ENCODE results near the gene TPSD1. TPM values are rescaled to one million over a fixed set of nuclear protein-coding genes. Genes with fewer than 3 reads are reported as not detected.

Gene TPSD1
- polyA plus RNA-seq, 2 of the 4 experiments (the other 2 are of a cell fraction): not detected

DNA sequence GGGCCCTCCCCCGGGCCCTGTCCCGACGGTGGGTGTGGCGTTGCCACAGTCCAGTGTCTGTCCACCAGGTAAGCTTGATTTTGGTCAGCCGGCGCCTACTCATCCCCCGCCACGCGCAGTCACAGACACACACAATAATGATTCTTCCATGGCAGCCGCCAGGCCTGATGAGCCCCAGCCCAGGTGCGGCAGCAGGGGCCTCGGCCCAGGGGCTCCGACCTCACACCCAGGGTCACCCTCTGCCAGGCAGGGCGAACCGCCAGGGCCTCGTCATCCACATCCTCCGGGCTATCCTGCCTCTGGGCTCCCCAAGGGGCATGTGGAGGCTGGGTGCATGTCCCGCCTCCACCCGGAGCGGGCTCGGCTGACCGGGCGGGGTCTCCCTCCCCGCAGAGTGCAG is 38.3 kb upstream of the TPSD1 start:
- POLR2A ChIA-PET: no interaction called here
- Histone ChIP-seq H3K27ac (no peak overlapping the region), H3K4me3 (no peak overlapping the region), H3K4me1 (peaks cover 6% of the 10 kb centered on the region; the same call in 1 of the 3 replicates), H3K4me2 (no peak overlapping the region), H3K9me3 (no peaks in the 10 kb centered on the region)
- WGBS (ENCODE audit: missing lambda C conversion rate): 98% methylated on average over 9 of the region's 24 CpGs
- FAIRE-seq (no peak), DNase-seq (ENCODE audit: low read depth in 1 of 2, low spot score in 1 of 2) (no peak), ATAC-seq (no peak)
- TF ChIP-seq GATA3 (IDR thresholded peaks at IDR 0.05; ENCODE audit: borderline replicate concordance) (no peak), POLR2A (IDR thresholded peaks at IDR 0.05; ENCODE audit: low read length) (no peak), RFX5 (IDR thresholded peaks at IDR 0.05) (no peak), ZNF302 (CRISPR knock-in tag; IDR thresholded peaks at IDR 0.05) (no peak), BHLHE40 (IDR thresholded peaks at IDR 0.05; ENCODE audit: low read depth, low read length) (no peak), SMC3 (IDR thresholded peaks at IDR 0.05) (no peak)
- TF ChIP-seq, protein P1, sequence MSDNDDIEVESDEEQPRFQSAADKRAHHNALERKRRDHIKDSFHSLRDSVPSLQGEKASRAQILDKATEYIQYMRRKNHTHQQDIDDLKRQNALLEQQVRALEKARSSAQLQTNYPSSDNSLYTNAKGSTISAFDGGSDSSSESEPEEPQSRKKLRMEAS (IDR thresholded peaks at IDR 0.05): no peak
- TF ChIP-seq, protein P2, sequence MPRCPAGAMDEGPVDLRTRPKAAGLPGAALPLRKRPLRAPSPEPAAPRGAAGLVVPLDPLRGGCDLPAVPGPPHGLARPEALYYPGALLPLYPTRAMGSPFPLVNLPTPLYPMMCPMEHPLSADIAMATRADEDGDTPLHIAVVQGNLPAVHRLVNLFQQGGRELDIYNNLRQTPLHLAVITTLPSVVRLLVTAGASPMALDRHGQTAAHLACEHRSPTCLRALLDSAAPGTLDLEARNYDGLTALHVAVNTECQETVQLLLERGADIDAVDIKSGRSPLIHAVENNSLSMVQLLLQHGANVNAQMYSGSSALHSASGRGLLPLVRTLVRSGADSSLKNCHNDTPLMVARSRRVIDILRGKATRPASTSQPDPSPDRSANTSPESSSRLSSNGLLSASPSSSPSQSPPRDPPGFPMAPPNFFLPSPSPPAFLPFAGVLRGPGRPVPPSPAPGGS (IDR thresholded peaks at IDR 0.05): no peak
- TF ChIP-seq, protein P3, sequence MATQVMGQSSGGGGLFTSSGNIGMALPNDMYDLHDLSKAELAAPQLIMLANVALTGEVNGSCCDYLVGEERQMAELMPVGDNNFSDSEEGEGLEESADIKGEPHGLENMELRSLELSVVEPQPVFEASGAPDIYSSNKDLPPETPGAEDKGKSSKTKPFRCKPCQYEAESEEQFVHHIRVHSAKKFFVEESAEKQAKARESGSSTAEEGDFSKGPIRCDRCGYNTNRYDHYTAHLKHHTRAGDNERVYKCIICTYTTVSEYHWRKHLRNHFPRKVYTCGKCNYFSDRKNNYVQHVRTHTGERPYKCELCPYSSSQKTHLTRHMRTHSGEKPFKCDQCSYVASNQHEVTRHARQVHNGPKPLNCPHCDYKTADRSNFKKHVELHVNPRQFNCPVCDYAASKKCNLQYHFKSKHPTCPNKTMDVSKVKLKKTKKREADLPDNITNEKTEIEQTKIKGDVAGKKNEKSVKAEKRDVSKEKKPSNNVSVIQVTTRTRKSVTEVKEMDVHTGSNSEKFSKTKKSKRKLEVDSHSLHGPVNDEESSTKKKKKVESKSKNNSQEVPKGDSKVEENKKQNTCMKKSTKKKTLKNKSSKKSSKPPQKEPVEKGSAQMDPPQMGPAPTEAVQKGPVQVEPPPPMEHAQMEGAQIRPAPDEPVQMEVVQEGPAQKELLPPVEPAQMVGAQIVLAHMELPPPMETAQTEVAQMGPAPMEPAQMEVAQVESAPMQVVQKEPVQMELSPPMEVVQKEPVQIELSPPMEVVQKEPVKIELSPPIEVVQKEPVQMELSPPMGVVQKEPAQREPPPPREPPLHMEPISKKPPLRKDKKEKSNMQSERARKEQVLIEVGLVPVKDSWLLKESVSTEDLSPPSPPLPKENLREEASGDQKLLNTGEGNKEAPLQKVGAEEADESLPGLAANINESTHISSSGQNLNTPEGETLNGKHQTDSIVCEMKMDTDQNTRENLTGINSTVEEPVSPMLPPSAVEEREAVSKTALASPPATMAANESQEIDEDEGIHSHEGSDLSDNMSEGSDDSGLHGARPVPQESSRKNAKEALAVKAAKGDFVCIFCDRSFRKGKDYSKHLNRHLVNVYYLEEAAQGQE (IDR thresholded peaks at IDR 0.05): no peak
- TF ChIP-seq, protein P4, sequence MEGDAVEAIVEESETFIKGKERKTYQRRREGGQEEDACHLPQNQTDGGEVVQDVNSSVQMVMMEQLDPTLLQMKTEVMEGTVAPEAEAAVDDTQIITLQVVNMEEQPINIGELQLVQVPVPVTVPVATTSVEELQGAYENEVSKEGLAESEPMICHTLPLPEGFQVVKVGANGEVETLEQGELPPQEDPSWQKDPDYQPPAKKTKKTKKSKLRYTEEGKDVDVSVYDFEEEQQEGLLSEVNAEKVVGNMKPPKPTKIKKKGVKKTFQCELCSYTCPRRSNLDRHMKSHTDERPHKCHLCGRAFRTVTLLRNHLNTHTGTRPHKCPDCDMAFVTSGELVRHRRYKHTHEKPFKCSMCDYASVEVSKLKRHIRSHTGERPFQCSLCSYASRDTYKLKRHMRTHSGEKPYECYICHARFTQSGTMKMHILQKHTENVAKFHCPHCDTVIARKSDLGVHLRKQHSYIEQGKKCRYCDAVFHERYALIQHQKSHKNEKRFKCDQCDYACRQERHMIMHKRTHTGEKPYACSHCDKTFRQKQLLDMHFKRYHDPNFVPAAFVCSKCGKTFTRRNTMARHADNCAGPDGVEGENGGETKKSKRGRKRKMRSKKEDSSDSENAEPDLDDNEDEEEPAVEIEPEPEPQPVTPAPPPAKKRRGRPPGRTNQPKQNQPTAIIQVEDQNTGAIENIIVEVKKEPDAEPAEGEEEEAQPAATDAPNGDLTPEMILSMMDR (IDR thresholded peaks at IDR 0.05): no peak
- CTCF ChIA-PET: interaction anchor here (1.0 to 1.6 kb wide), 2 partner anchors 12 to 24 kb away, joined by 4 read pairs; no protein-coding TSS in a partner anchor

DNA sequence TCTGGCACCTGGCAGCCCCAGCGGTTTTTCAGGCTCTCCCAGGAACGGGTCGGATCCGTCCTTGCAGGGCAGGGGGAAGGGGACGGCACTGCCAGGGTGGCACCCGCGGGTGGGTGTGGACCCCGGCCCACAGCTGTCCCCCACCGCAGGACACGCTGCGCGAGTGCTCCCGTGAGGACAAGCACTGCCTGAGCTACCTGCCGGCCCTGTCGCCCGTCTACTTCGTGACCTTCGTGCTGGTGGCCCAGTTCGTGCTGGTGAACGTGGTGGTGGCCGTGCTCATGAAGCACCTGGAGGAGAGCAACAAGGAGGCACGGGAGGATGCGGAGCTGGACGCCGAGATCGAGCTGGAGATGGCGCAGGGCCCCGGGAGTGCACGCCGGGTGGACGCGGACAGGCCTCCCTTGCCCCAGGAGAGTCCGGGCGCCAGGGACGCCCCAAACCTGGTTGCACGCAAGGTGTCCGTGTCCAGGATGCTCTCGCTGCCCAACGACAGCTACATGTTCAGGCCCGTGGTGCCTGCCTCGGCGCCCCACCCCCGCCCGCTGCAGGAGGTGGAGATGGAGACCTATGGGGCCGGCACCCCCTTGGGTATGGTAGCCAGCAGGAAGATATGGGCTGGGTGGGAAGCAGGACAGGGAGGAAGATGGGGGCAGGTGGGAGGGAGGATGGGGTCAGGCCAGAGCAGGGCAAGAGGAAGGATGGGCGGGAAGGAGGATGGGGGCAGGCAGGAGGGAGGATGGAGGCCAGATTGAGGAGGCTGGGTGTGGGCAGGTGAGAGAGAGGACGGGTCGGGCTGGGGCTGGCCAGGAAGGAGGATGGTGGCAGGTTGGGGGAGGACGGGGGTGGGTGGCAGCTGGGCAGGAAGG is 37.6 kb upstream of the TPSD1 start:
- H3K4me2 ChIP-seq: no peak overlapping the region
- POLR2A ChIA-PET: no interaction called here
- H3K4me3 ChIP-seq: no peak overlapping the region
- ATAC-seq (no peak), DNase-seq (ENCODE audit: low read depth in 1 of 2, low spot score in 1 of 2) (no peak), FAIRE-seq (no peak)
- WGBS (ENCODE audit: missing lambda C conversion rate): 91% methylated on average over 34 of the region's 49 CpGs
- CTCF ChIA-PET: interaction anchor here (0.6 to 1.6 kb wide), 3 partner anchors 13 to 173 kb away, joined by 3 to 4 read pairs (median 4); no protein-coding TSS in a partner anchor
- no peak for TF ChIP-seq BHLHE40 (IDR thresholded peaks at IDR 0.05; ENCODE audit: low read depth, low read length)
- TF ChIP-seq MYC (IDR thresholded peaks at IDR 0.05; ENCODE audit: borderline replicate concordance, low read length): no peak
- TF ChIP-seq RNF2 (IDR thresholded peaks at IDR 0.05; ENCODE audit: borderline replicate concordance, low read depth): no peak
- TF ChIP-seq, protein P5, sequence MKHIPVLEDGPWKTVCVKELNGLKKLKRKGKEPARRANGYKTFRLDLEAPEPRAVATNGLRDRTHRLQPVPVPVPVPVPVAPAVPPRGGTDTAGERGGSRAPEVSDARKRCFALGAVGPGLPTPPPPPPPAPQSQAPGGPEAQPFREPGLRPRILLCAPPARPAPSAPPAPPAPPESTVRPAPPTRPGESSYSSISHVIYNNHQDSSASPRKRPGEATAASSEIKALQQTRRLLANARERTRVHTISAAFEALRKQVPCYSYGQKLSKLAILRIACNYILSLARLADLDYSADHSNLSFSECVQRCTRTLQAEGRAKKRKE (CRISPR knock-in tag; IDR thresholded peaks at IDR 0.05; ENCODE audit: low read depth): no peak
- no peak for TF ChIP-seq MAFK (IDR thresholded peaks at IDR 0.05; ENCODE audit: partially characterized antibody)
- TF ChIP-seq PHF8 (IDR thresholded peaks at IDR 0.05; ENCODE audit: borderline replicate concordance, low read depth): no peak
- TF ChIP-seq, protein P6, sequence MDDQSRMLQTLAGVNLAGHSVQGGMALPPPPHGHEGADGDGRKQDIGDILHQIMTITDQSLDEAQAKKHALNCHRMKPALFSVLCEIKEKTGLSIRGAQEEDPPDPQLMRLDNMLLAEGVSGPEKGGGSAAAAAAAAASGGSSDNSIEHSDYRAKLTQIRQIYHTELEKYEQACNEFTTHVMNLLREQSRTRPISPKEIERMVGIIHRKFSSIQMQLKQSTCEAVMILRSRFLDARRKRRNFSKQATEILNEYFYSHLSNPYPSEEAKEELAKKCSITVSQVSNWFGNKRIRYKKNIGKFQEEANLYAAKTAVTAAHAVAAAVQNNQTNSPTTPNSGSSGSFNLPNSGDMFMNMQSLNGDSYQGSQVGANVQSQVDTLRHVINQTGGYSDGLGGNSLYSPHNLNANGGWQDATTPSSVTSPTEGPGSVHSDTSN (IDR thresholded peaks at IDR 0.05): no peak
- TF ChIP-seq CBX2 (IDR thresholded peaks at IDR 0.05; ENCODE audit: borderline replicate concordance, low read depth): no peak
- TF ChIP-seq, protein P7, sequence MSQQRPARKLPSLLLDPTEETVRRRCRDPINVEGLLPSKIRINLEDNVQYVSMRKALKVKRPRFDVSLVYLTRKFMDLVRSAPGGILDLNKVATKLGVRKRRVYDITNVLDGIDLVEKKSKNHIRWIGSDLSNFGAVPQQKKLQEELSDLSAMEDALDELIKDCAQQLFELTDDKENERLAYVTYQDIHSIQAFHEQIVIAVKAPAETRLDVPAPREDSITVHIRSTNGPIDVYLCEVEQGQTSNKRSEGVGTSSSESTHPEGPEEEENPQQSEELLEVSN (IDR thresholded peaks at IDR 0.05; ENCODE audit: borderline replicate concordance, low read depth): no peak
- no peak for TF ChIP-seq SREBF2 (IDR thresholded peaks at IDR 0.05)
- TF ChIP-seq, protein P4 (IDR thresholded peaks at IDR 0.05): no peak
- TF ChIP-seq HOXA7 (CRISPR knock-in tag; IDR thresholded peaks at IDR 0.05): no peak
- H3K4me1 ChIP-seq: peaks cover 6% of the 10 kb centered on the region; the same call in 1 of the 3 replicates
- no peaks in the 10 kb centered on the region for H3K9me3 ChIP-seq
- no peak overlapping the region for H3K27ac ChIP-seq

All from A549 (cell line).